NOMO-1 treated with dmso at 0.1 percent for 144 hours (cell line): Measurements from ENCODE around the gene NTM.
A peak's percentile ranks its signal among the peaks of the same experiment; 100 is the strongest.

Experiments
- DNase-seq: peaks from one replicate; lab custom pipeline; 2025; ENCODE audit not compliant: unreplicated experiment; lab: John Stamatoyannopoulos, UW

NTM gene

GRCh38 chr11:131760091-131761061, 390.0 kb downstream of the NTM start:
- DNase-seq, result peak; percentile 51

- DNase-seq, result no peak
Observed at GRCh38 chr11:131762346-131763110, 392.1 kb downstream of the NTM start.

GRCh38 chr11:131763193-131763890, 392.9 kb downstream of the NTM start:
- no peak for DNase-seq

- DNase-seq, result no peak
Observed at GRCh38 chr11:131764126-131764525, 393.7 kb downstream of the NTM start.

GRCh38 chr11:131764649-131765048, 394.2 kb downstream of the NTM start:
- DNase-seq, result no peak

GRCh38 chr11:131766637-131767036, 396.2 kb downstream of the NTM start:
- no peak for DNase-seq

- no peak for DNase-seq
Observed at GRCh38 chr11:131767421-131767820, 397.0 kb downstream of the NTM start.

GRCh38 chr11:131770801-131771200, 400.4 kb downstream of the NTM start:
- DNase-seq, result no peak

GRCh38 chr11:131771471-131771870, 401.1 kb downstream of the NTM start:
- no peak for DNase-seq

GRCh38 chr11:131773626-131774025, 403.2 kb downstream of the NTM start:
- DNase-seq, result no peak

- DNase-seq, result no peak
Observed at GRCh38 chr11:131776211-131776610, 405.8 kb downstream of the NTM start.

GRCh38 chr11:131785801-131786200, 415.4 kb downstream of the NTM start:
- DNase-seq, result no peak

- DNase-seq, result no peak
Observed at GRCh38 chr11:131787119-131787518, 416.7 kb downstream of the NTM start.

GRCh38 chr11:131790586-131790985, 420.2 kb downstream of the NTM start:
- DNase-seq, result no peak

GRCh38 chr11:131792243-131792642, 421.8 kb downstream of the NTM start:
- DNase-seq, result no peak

- no peak for DNase-seq
Observed at GRCh38 chr11:131796089-131796488, 425.7 kb downstream of the NTM start.

GRCh38 chr11:131796541-131796940, 426.1 kb downstream of the NTM start:
- no peak for DNase-seq

- DNase-seq, result no peak
Observed at GRCh38 chr11:131800452-131800851, 430.0 kb downstream of the NTM start.

GRCh38 chr11:131802440-131803115, 432.2 kb downstream of the NTM start:
- DNase-seq, result no peak

GRCh38 chr11:131807876-131808275, 437.5 kb downstream of the NTM start:
- DNase-seq, result no peak

GRCh38 chr11:131808470-131808869, 438.1 kb downstream of the NTM start:
- no peak for DNase-seq
